ENCODE measurements around the gene NRG3.

Gene NRG3

GRCh38 chr10:81874875-81875466, at the start of gene NRG3:
NRG3 (plus strand) TSS chr10:81875194.
- peaks cover 12% of the 10 kb centered on the region for H3K27me3 ChIP-seq (replicated peaks)
- no peaks in the 10 kb centered on the region for H3K36me3 ChIP-seq (replicated peaks)
- no peak within 1 kb of the TSS for H3K27ac ChIP-seq
- in situ Hi-C loops (cut with HindIII; ENCODE audit: low pct_ligation_motif_present, low sequenced_read_pairs): no loop called here
- peak within 1 kb of the TSS; percentile 50 for H3K4me3 ChIP-seq (ENCODE audit: low read depth, low read length)
- DNase-seq: no peak
- TF ChIP-seq CTCF (IDR thresholded peaks at IDR 0.05; ENCODE audit: low read depth, low read length, missing control alignments): no peak

- Histone ChIP-seq H3K27me3 (replicated peaks) (no peaks in the 10 kb centered on the region), H3K4me3 (ENCODE audit: low read depth, low read length) (no peak overlapping the region), H3K36me3 (replicated peaks) (no peaks in the 10 kb centered on the region), H3K27ac (no peak overlapping the region)
- DNase-seq: no peak
- no peak for TF ChIP-seq CTCF (IDR thresholded peaks at IDR 0.05; ENCODE audit: low read depth, low read length, missing control alignments)
- in situ Hi-C loops (cut with HindIII; ENCODE audit: low pct_ligation_motif_present, low sequenced_read_pairs): no loop called here
Measured at GRCh38 chr10:81828251-81828650, 46.7 kb upstream of the NRG3 start.

- H3K4me3 ChIP-seq (ENCODE audit: low read depth, low read length): no peak overlapping the region
- DNase-seq: no peak
- in situ Hi-C loops (cut with HindIII; ENCODE audit: low pct_ligation_motif_present, low sequenced_read_pairs): no loop called here
- no peaks in the 10 kb centered on the region for H3K36me3 ChIP-seq (replicated peaks)
- H3K27ac ChIP-seq: no peak overlapping the region
- no peak for TF ChIP-seq CTCF (IDR thresholded peaks at IDR 0.05; ENCODE audit: low read depth, low read length, missing control alignments)
- no peaks in the 10 kb centered on the region for H3K27me3 ChIP-seq (replicated peaks)
Measured at GRCh38 chr10:81831060-81831459, 43.9 kb upstream of the NRG3 start.

- H3K27ac ChIP-seq: no peak overlapping the region
- peak; percentile 44 for TF ChIP-seq CTCF (IDR thresholded peaks at IDR 0.05; ENCODE audit: low read depth, low read length, missing control alignments)
- H3K36me3 ChIP-seq (replicated peaks): no peaks in the 10 kb centered on the region
- DNase-seq: peak; percentile 10
- no peaks in the 10 kb centered on the region for H3K27me3 ChIP-seq (replicated peaks)
- no peak overlapping the region for H3K4me3 ChIP-seq (ENCODE audit: low read depth, low read length)
- in situ Hi-C loops (cut with HindIII; ENCODE audit: low pct_ligation_motif_present, low sequenced_read_pairs): no loop called here
Measured at GRCh38 chr10:81838950-81839349, 36.0 kb upstream of the NRG3 start.

GRCh38 chr10:81843042-81843441, 32.0 kb upstream of the NRG3 start:
- Histone ChIP-seq H3K27ac (no peak overlapping the region), H3K27me3 (replicated peaks) (no peaks in the 10 kb centered on the region), H3K4me3 (ENCODE audit: low read depth, low read length) (no peak overlapping the region), H3K36me3 (replicated peaks) (no peaks in the 10 kb centered on the region)
- in situ Hi-C loops (cut with HindIII; ENCODE audit: low pct_ligation_motif_present, low sequenced_read_pairs): no loop called here
- TF ChIP-seq CTCF (IDR thresholded peaks at IDR 0.05; ENCODE audit: low read depth, low read length, missing control alignments): peak; percentile 20
- no peak for DNase-seq

GRCh38 chr10:81847675-81848074, 27.3 kb upstream of the NRG3 start:
- no peak for TF ChIP-seq CTCF (IDR thresholded peaks at IDR 0.05; ENCODE audit: low read depth, low read length, missing control alignments)
- no peaks in the 10 kb centered on the region for H3K27me3 ChIP-seq (replicated peaks)
- in situ Hi-C loops (cut with HindIII; ENCODE audit: low pct_ligation_motif_present, low sequenced_read_pairs): no loop called here
- DNase-seq: no peak
- H3K27ac ChIP-seq: no peak overlapping the region
- no peaks in the 10 kb centered on the region for H3K36me3 ChIP-seq (replicated peaks)
- no peak overlapping the region for H3K4me3 ChIP-seq (ENCODE audit: low read depth, low read length)

Measured in brain microvascular endothelial cell (primary cell).